ENCODE measurements around the gene HOMER1. TPM values are rescaled to one million over a fixed set of nuclear protein-coding genes. Genes with fewer than 3 reads are reported as not detected.
"Not testable (repeated sequence)": the region's sequence is repeated elsewhere in the genome, so short reads cannot be mapped to it uniquely, and the experiment has no call there.

Gene HOMER1
- total RNA-seq, 1 donor from 2014 or later, result 5.4 TPM

DNA sequence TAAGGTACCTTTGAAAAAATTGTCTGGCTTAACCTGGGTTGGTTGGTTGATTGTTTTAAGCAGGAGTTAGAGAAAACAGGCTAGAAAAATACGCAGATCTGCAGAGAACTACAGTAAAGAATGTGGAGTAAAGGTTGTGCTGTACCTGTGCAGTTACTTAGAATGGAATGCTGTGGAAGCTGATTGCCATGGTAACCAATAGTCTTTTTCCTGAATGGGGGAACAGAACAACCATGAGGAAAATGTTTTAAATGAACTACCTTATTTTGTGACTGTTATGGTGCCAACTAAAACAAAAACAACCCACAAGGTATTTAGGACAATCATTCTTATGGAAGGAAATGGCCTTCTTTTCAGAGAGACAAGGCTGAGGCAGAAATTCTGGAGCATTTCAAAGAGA lies 4.8 kb upstream of the HOMER1 start:
- no peak for DNase-seq (ENCODE audit: extremely low spot score in 2 of 2)
- Histone ChIP-seq H3K27ac (no peak overlapping the region), H3K27me3 (no peaks in the 10 kb centered on the region), H3K36me3 (no peaks in the 10 kb centered on the region), H3K4me1 (no peaks in the 10 kb centered on the region), H3K9me3 (no peaks in the 10 kb centered on the region), H3K4me3 (no peak overlapping the region)
- no peak for TF ChIP-seq POLR2AphosphoS5 (IDR thresholded peaks at IDR 0.05; ENCODE audit: insufficient read depth in 1 of 2, low read depth in 1 of 2)
- no peak for TF ChIP-seq CTCF (IDR thresholded peaks at IDR 0.05)
- TF ChIP-seq POLR2A (IDR thresholded peaks at IDR 0.05), result no peak
- intact Hi-C loops (cut with DNase I), result no loop called here

DNA sequence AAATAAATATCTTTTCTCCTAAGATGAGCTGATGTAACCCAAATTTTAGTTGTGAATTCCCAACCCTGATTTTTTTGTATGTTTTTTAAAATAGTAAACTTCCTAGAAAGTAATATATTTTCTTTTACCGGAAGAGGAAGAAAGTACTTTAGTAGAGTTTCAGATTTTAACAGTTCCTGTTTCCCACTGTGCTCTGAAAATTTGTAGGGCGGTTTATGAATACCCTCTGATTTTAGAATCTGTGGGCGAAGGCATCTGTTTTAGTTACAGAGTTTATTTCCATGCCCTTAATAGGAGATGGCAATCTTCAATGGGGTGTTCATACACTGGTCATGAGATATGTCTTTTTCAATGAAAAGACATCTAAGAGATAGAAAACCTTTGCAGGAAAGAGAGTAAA lies 3.7 kb upstream of the HOMER1 start:
- Histone ChIP-seq H3K27me3 (no peaks in the 10 kb centered on the region), H3K4me3 (no peak overlapping the region), H3K4me1 (peaks cover 11% of the 10 kb centered on the region), H3K36me3 (no peaks in the 10 kb centered on the region), H3K27ac (no peak overlapping the region), H3K9me3 (no peaks in the 10 kb centered on the region)
- intact Hi-C loops (cut with DNase I), result no loop called here
- no peak for TF ChIP-seq POLR2A (IDR thresholded peaks at IDR 0.05)
- TF ChIP-seq POLR2AphosphoS5 (IDR thresholded peaks at IDR 0.05; ENCODE audit: insufficient read depth in 1 of 2, low read depth in 1 of 2), result no peak
- no peak for TF ChIP-seq CTCF (IDR thresholded peaks at IDR 0.05)
- no peak for DNase-seq (ENCODE audit: extremely low spot score in 2 of 2)

GRCh38 chr5:79516986-79517385 lies 3.1 kb upstream of the HOMER1 start:
- no peak overlapping the region for H3K4me3 ChIP-seq
- H3K27ac ChIP-seq, result no peak overlapping the region
- no peaks in the 10 kb centered on the region for H3K27me3 ChIP-seq
- peaks cover 17% of the 10 kb centered on the region for H3K4me1 ChIP-seq
- intact Hi-C loops (cut with DNase I), result no loop called here
- H3K9me3 ChIP-seq, result no peaks in the 10 kb centered on the region
- TF ChIP-seq POLR2AphosphoS5 (IDR thresholded peaks at IDR 0.05; ENCODE audit: insufficient read depth in 1 of 2, low read depth in 1 of 2) (no peak), CTCF (IDR thresholded peaks at IDR 0.05) (no peak), POLR2A (IDR thresholded peaks at IDR 0.05) (no peak)
- no peaks in the 10 kb centered on the region for H3K36me3 ChIP-seq
- no peak for DNase-seq (ENCODE audit: extremely low spot score in 2 of 2)

DNA sequence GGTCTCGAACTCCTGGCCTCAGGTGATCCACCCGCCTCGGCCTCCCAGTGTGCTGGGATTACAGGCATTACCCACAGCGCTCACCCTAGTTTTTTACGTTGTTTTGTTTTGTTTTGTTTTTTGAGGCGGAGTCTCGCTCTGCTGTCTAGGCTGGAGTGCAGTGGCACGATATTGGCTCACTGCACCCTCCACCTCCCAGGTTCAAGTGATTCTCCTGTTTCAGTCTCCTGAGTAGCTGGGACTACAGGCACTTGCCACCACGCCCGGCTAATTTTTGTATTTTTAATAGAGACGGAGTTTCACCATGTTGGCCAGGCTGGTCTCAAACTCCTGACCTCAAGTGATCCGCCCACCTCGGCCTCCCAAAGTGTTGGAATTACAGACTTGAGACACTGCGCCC lies 2.4 kb upstream of the HOMER1 start:
- H3K27ac ChIP-seq; H3K9me3 ChIP-seq; H3K27me3 ChIP-seq; H3K36me3 ChIP-seq; DNase-seq (ENCODE audit: extremely low spot score in 2 of 2); H3K4me3 ChIP-seq; intact Hi-C loops (cut with DNase I): not testable (repeated sequence)
- peaks cover 19% of the 10 kb centered on the region for H3K4me1 ChIP-seq

GRCh38 chr5:79514391-79515105 lies 614 bp upstream of the HOMER1 start:
- DNase-seq (ENCODE audit: extremely low spot score in 2 of 2), result peak; percentile 98
- Histone ChIP-seq H3K36me3 (no peaks in the 10 kb centered on the region), H3K27me3 (no peaks in the 10 kb centered on the region), H3K4me3 (peak overlapping the region; percentile 69 to 82), H3K9me3 (no peaks in the 10 kb centered on the region), H3K4me1 (peaks cover 19% of the 10 kb centered on the region), H3K27ac (peak overlapping the region; percentile 98)
- intact Hi-C loops (cut with DNase I), result no loop called here
- no peak for TF ChIP-seq CTCF (IDR thresholded peaks at IDR 0.05)
- peak; percentile 84 to 97 for TF ChIP-seq POLR2AphosphoS5 (IDR thresholded peaks at IDR 0.05; ENCODE audit: insufficient read depth in 1 of 2, low read depth in 1 of 2)
- TF ChIP-seq POLR2A (IDR thresholded peaks at IDR 0.05), result peak; percentile 36 to 76

Data from vagina (tissue), 2 donors.